ENCODE results near the gene FOXN3.
"Not testable (repeated sequence)": the region's sequence is repeated elsewhere in the genome, so short reads cannot be mapped to it uniquely, and the experiment has no call there.

Gene FOXN3

DNA sequence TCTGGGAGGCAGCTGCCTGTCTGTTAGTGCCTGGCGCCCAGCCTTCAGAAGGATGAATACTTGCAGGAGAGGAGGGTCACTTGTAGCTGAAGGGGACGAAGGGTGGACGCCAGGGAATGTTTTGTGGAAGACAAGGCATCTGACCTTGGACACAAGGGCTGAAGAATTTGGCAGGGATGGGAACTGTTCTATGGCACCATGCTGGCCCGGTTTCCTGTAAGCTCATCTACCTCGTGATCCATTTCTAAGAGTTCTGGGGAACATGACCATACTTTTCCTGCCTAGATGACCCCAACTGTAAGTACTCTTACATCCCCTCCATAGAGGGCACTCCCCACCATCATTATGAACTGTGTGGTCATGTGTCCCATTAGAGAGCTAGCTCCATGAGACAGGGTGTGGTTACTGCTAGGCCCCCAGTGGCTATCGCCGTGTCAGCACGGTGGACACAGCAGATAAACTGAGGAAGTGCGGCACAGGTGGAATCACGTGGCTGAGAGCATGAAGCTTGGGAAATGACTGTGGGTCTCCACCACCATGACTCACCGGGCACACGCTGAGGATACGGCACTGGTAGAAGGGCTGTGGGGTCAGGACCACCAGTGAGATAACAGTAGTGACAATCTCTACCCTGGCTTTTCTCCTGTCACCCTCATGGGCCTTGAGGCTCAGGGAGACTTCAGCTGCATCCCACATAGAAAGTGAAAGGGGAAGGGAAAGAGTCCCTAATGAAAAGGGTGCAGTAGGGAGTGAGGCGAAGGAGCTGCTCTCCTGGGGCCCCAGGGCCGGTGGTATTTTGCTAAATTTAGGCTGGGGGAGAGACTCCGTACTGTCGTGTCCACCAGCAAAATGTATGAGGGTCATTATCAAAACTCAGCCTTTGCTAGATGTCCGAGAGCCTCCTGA lies 252.6 kb downstream of the FOXN3 start:
- ChIA-PET CTCF (interaction anchor here (1.0 to 3.6 kb wide), 7 partner anchors 11 to 252 kb away, joined by 3 to 22 read pairs (median 5); no protein-coding TSS in a partner anchor), POLR2A (interaction anchor here (0.9 to 1.4 kb wide), 2 partner anchors 14 to 187 kb away, joined by 3 to 4 read pairs; no protein-coding TSS in a partner anchor)
- peak; percentile 50 to 92 (median 88) for DNase-seq
- Histone ChIP-seq H3K9me3 (ENCODE audit: control extremely low read depth in 1 of 5, control insufficient read depth in 4 of 5, insufficient read depth in 2 of 5, low read depth in 1 of 5, low read length in 4 of 5) (peaks cover 0 to 8% (median 0%) of the 10 kb centered on the region in 5 experiments), H3K27ac (ENCODE audit: insufficient read depth in 1 of 2, low read depth in 1 of 2, low read length in 2 of 2, poor library complexity in 1 of 2, severe bottlenecking in 2 of 2) (peak overlapping the region; percentile 89 to 91), H3K27me3 (replicated peaks in 2 of 5; ENCODE audit: control insufficient read depth in 4 of 5, insufficient read depth in 5 of 5, low read length in 4 of 5) (no peaks in the 10 kb centered on the region), H3K4me1 (ENCODE audit: control extremely low read depth in 1 of 4, control insufficient read depth in 4 of 4, insufficient read depth in 4 of 4, low read length in 3 of 4) (peaks cover 22 to 59% (median 52%) of the 10 kb centered on the region in 4 experiments), H3K36me3 (ENCODE audit: control insufficient read depth in 4 of 4, insufficient read depth in 4 of 4, low read length in 3 of 4) (peaks cover 5 to 24% (median 17%) of the 10 kb centered on the region in 4 experiments), H3K4me3 (ENCODE audit: control insufficient read depth in 1 of 7, extremely low read depth in 1 of 7, insufficient read depth in 4 of 7, low read depth in 2 of 7, low read length in 6 of 7) (peak overlapping the region in 6 of 7 experiments; percentile 46 to 76 (median 56))
- WGBS (ENCODE audit: insufficient coverage), result 32% methylated on average over 15 of the region's 18 CpGs

- Histone ChIP-seq H3K9me3 (ENCODE audit: control extremely low read depth in 1 of 5, control insufficient read depth in 4 of 5, insufficient read depth in 2 of 5, low read depth in 1 of 5, low read length in 4 of 5) (no peaks in the 10 kb centered on the region), H3K4me1 (ENCODE audit: control extremely low read depth in 1 of 4, control insufficient read depth in 4 of 4, insufficient read depth in 4 of 4, low read length in 3 of 4) (peaks cover 22 to 60% (median 52%) of the 10 kb centered on the region in 4 experiments), H3K27ac (ENCODE audit: insufficient read depth in 1 of 2, low read depth in 1 of 2, low read length in 2 of 2, poor library complexity in 1 of 2, severe bottlenecking in 2 of 2) (peak overlapping the region in 1 of 2 experiments; percentile 27), H3K36me3 (ENCODE audit: control insufficient read depth in 4 of 4, insufficient read depth in 4 of 4, low read length in 3 of 4) (peaks cover 5 to 21% (median 17%) of the 10 kb centered on the region in 4 experiments), H3K27me3 (replicated peaks in 2 of 5; ENCODE audit: control insufficient read depth in 4 of 5, insufficient read depth in 5 of 5, low read length in 4 of 5) (no peaks in the 10 kb centered on the region), H3K4me3 (ENCODE audit: control insufficient read depth in 1 of 7, extremely low read depth in 1 of 7, insufficient read depth in 4 of 7, low read depth in 2 of 7, low read length in 6 of 7) (no peak overlapping the region)
- CTCF ChIA-PET, result interaction anchor here (1.3 to 3.0 kb wide), 2 partner anchors 9 to 122 kb away, joined by 4 to 21 read pairs; no protein-coding TSS in a partner anchor
- 99% methylated on average over 16 of the region's 17 CpGs for WGBS (ENCODE audit: insufficient coverage)
- DNase-seq, result no peak
- POLR2A ChIA-PET, result no interaction called here
Observed at GRCh38 chr14:89163031-89163636, 253.9 kb downstream of the FOXN3 start.

DNA sequence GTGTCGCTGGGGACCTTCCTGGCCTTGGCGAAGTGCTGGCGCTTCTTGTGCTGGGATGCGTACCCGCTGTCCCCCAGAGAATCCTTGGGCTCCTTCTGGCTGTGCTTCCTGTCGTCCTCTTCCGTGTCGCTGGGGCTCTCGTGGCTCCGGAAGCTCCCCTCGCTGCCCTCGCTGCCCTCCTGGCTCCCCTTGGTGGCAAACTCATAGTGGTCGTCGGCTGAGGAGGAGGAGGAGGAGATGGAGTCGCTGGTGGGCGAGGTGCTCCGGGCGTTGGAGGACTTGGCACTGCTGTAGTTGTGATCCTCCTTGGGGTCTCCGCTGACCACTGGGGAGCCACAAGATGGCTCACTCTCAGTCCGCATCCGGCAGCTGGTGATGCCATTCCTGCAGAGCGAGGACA lies 254.4 kb downstream of the FOXN3 start:
- H3K27ac ChIP-seq (ENCODE audit: insufficient read depth in 1 of 2, low read depth in 1 of 2, low read length in 2 of 2, poor library complexity in 1 of 2, severe bottlenecking in 2 of 2), result peak overlapping the region in 1 of 2 experiments; percentile 27
- ChIA-PET POLR2A (no interaction called here), CTCF (interaction anchor here (0.7 kb wide), 1 partner anchor 729 kb away, joined by 3 read pairs; no protein-coding TSS in a partner anchor)
- no peaks in the 10 kb centered on the region for H3K9me3 ChIP-seq (ENCODE audit: control extremely low read depth in 1 of 5, control insufficient read depth in 4 of 5, insufficient read depth in 2 of 5, low read depth in 1 of 5, low read length in 4 of 5)
- no peaks in the 10 kb centered on the region for H3K27me3 ChIP-seq (replicated peaks in 2 of 5; ENCODE audit: control insufficient read depth in 4 of 5, insufficient read depth in 5 of 5, low read length in 4 of 5)
- no peak for DNase-seq
- H3K4me1 ChIP-seq (ENCODE audit: control extremely low read depth in 1 of 4, control insufficient read depth in 4 of 4, insufficient read depth in 4 of 4, low read length in 3 of 4), result peaks cover 18 to 56% (median 48%) of the 10 kb centered on the region in 4 experiments
- peaks cover 5 to 21% (median 17%) of the 10 kb centered on the region in 4 experiments for H3K36me3 ChIP-seq (ENCODE audit: control insufficient read depth in 4 of 4, insufficient read depth in 4 of 4, low read length in 3 of 4)
- 94% methylated on average over 17 of the region's 22 CpGs for WGBS (ENCODE audit: insufficient coverage)
- no peak overlapping the region for H3K4me3 ChIP-seq (ENCODE audit: control insufficient read depth in 1 of 7, extremely low read depth in 1 of 7, insufficient read depth in 4 of 7, low read depth in 2 of 7, low read length in 6 of 7)

GRCh38 chr14:89160437-89160836 lies 256.6 kb downstream of the FOXN3 start:
- WGBS (ENCODE audit: insufficient coverage), result 90% methylated on average over 6 of the region's 7 CpGs
- POLR2A ChIA-PET, result no interaction called here
- peak overlapping the region in 1 of 2 experiments; percentile 19 for H3K27ac ChIP-seq (ENCODE audit: insufficient read depth in 1 of 2, low read depth in 1 of 2, low read length in 2 of 2, poor library complexity in 1 of 2, severe bottlenecking in 2 of 2)
- no peaks in the 10 kb centered on the region for H3K9me3 ChIP-seq (ENCODE audit: control extremely low read depth in 1 of 5, control insufficient read depth in 4 of 5, insufficient read depth in 2 of 5, low read depth in 1 of 5, low read length in 4 of 5)
- CTCF ChIA-PET, result no interaction called here
- H3K4me3 ChIP-seq (ENCODE audit: control insufficient read depth in 1 of 7, extremely low read depth in 1 of 7, insufficient read depth in 4 of 7, low read depth in 2 of 7, low read length in 6 of 7), result no peak overlapping the region
- DNase-seq, result no peak
- peaks cover 8 to 23% (median 19%) of the 10 kb centered on the region in 4 experiments for H3K36me3 ChIP-seq (ENCODE audit: control insufficient read depth in 4 of 4, insufficient read depth in 4 of 4, low read length in 3 of 4)
- H3K27me3 ChIP-seq (replicated peaks in 2 of 5; ENCODE audit: control insufficient read depth in 4 of 5, insufficient read depth in 5 of 5, low read length in 4 of 5), result no peaks in the 10 kb centered on the region
- H3K4me1 ChIP-seq (ENCODE audit: control extremely low read depth in 1 of 4, control insufficient read depth in 4 of 4, insufficient read depth in 4 of 4, low read length in 3 of 4), result peaks cover 5 to 41% (median 28%) of the 10 kb centered on the region in 4 experiments

DNA sequence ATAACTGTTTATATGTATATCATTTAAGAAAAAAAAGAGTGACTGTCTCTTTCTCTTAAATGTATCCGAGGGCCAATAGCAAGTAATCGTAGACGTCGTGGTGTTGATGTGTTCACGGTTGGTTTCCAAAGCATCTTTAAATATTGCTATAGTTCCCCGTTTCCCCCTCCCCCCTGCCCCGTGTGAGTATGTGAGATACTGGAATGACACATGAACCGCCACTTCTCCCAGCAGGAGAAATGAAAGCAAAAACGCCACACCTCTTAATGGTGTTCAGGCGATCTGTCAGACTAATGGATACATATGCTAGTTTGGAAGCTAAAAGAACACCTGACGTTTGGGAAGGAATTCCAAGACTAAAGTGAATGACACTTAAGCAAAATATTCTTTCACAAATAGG lies 258.3 kb downstream of the FOXN3 start:
- no peak for DNase-seq
- CTCF ChIA-PET, result no interaction called here
- Histone ChIP-seq H3K9me3 (ENCODE audit: control extremely low read depth in 1 of 5, control insufficient read depth in 4 of 5, insufficient read depth in 2 of 5, low read depth in 1 of 5, low read length in 4 of 5) (no peaks in the 10 kb centered on the region), H3K27me3 (replicated peaks in 2 of 5; ENCODE audit: control insufficient read depth in 4 of 5, insufficient read depth in 5 of 5, low read length in 4 of 5) (no peaks in the 10 kb centered on the region), H3K36me3 (ENCODE audit: control insufficient read depth in 4 of 4, insufficient read depth in 4 of 4, low read length in 3 of 4) (peaks cover 8 to 30% (median 21%) of the 10 kb centered on the region in 4 experiments), H3K4me1 (ENCODE audit: control extremely low read depth in 1 of 4, control insufficient read depth in 4 of 4, insufficient read depth in 4 of 4, low read length in 3 of 4) (peaks cover 0 to 29% (median 13%) of the 10 kb centered on the region in 4 experiments), H3K27ac (ENCODE audit: insufficient read depth in 1 of 2, low read depth in 1 of 2, low read length in 2 of 2, poor library complexity in 1 of 2, severe bottlenecking in 2 of 2) (no peak overlapping the region), H3K4me3 (ENCODE audit: control insufficient read depth in 1 of 7, extremely low read depth in 1 of 7, insufficient read depth in 4 of 7, low read depth in 2 of 7, low read length in 6 of 7) (no peak overlapping the region)
- POLR2A ChIA-PET, result no interaction called here
- WGBS (ENCODE audit: insufficient coverage), result 100% methylated on average over 5 of the region's 11 CpGs

DNA sequence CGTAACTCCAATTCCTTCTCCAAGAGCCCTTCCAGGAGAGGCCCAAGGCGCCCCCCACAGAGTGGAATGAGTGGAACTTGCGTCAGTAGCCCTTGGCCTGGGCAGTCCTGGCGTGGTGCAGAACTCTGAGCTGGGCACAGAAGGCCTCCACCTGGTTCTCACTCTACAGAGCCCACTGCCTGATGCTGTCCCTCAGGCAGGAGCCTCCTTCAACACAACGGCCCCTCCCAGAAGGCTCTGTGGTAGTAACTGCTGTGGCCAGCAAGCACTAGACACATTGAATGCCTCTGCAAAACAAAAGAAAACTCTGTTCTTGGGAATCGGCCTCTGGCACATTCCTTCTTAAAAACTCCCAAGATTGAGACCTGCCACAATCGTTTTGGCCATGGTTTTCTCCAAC lies 258.9 kb downstream of the FOXN3 start:
- H3K9me3 ChIP-seq (ENCODE audit: control extremely low read depth in 1 of 5, control insufficient read depth in 4 of 5, insufficient read depth in 2 of 5, low read depth in 1 of 5, low read length in 4 of 5); H3K27ac ChIP-seq (ENCODE audit: insufficient read depth in 1 of 2, low read depth in 1 of 2, low read length in 2 of 2, poor library complexity in 1 of 2, severe bottlenecking in 2 of 2); DNase-seq; H3K4me3 ChIP-seq (ENCODE audit: control insufficient read depth in 1 of 7, extremely low read depth in 1 of 7, insufficient read depth in 4 of 7, low read depth in 2 of 7, low read length in 6 of 7); POLR2A ChIA-PET; H3K27me3 ChIP-seq (replicated peaks in 2 of 5; ENCODE audit: control insufficient read depth in 4 of 5, insufficient read depth in 5 of 5, low read length in 4 of 5); CTCF ChIA-PET: not testable (repeated sequence)
- peaks cover 0 to 23% (median 7%) of the 10 kb centered on the region in 4 experiments for H3K4me1 ChIP-seq (ENCODE audit: control extremely low read depth in 1 of 4, control insufficient read depth in 4 of 4, insufficient read depth in 4 of 4, low read length in 3 of 4)
- peaks cover 8 to 30% (median 21%) of the 10 kb centered on the region in 4 experiments for H3K36me3 ChIP-seq (ENCODE audit: control insufficient read depth in 4 of 4, insufficient read depth in 4 of 4, low read length in 3 of 4)
- 100% methylated on average over 5 of the region's 7 CpGs for WGBS (ENCODE audit: insufficient coverage)

Measured in common myeloid progenitor, CD34-positive (primary cell).